Measurements from ENCODE around the gene CUX1.
"Not testable (repeated sequence)": the region's sequence is repeated elsewhere in the genome, so short reads cannot be mapped to it uniquely, and the experiment has no call there.

Gene CUX1

DNA sequence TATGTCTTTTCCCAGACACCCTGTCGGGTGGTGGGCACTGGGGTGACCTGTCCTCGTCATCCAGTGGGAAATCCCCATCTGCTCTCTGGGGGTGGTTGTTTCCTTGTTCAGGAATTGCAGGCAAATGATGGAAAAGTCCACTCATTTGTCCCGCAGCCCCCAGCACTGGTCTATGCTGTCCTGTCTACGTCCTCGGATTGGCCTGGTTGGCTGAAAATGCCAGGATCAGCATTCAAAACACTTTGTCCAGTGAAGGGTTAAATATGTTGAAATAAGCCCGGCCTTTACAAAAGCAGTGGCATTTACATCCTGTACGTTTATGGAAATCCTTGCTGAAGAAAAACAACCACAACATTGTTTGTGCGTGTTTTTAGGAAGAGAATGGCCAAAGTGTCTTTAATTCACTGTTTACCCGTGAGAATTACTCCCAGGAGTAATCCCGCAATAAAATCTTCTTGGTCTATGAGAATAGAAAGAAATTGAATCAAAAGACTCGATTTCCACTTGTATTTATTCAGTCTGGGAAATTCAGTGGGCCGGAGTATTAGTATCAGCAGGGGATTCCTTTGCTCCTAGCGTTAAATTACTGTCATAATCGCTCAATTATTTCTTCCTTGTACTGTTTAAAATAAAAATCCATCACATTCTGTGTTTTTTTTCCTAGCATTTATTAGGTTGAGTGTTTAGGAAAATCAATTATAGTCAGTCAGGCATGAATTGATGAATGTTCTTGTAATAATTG, 352.4 kb downstream of the CUX1 start:
- no peak for DNase-seq

DNA sequence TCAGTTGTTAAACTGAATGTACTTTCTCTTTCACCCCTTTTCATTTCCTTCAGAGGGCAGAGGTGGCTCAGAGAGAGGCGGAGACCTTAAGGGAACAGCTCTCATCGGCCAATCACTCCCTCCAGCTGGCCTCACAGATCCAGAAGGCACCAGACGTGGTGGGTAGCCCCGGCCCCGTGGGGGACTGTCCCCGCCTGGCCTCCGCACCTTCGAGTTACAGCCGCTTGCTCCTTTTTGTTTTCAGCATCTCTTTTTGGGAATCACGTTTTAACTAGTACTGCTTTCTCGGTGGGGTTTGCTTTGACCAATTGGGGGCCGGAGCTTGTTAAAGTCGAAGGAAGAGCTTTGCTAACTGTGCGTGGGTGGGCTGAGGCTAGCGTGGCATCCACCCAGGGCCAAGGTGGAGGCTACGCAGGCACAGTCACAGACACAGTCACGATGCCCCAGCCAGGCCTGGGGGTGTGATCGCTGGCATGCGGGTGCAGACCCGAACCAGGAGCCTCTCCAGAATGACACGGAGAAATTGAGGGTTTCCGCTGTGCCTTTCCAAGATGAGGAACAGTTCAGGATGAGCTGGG, 353.1 kb downstream of the CUX1 start:
- no peak for DNase-seq

DNA sequence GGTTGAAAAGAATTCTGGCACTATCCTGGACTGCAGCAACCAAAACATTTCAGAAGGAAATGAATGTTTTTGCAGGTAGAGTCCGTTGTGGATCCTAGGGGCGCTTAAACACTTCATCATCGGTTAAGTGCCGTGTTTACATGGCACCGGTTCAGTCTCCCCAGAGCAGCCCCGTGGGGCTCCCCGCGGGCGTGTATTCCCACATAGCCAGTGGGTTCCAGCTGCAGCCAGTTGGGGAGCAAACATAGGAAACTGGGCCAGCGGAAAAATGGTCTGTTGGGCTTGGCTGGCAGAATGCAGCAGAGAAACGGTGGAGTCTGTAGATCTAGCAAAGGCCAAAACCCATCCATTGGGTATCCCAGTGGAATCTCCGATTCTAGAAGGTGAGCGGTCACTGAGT, 356.2 kb downstream of the CUX1 start:
- DNase-seq: no peak

DNA sequence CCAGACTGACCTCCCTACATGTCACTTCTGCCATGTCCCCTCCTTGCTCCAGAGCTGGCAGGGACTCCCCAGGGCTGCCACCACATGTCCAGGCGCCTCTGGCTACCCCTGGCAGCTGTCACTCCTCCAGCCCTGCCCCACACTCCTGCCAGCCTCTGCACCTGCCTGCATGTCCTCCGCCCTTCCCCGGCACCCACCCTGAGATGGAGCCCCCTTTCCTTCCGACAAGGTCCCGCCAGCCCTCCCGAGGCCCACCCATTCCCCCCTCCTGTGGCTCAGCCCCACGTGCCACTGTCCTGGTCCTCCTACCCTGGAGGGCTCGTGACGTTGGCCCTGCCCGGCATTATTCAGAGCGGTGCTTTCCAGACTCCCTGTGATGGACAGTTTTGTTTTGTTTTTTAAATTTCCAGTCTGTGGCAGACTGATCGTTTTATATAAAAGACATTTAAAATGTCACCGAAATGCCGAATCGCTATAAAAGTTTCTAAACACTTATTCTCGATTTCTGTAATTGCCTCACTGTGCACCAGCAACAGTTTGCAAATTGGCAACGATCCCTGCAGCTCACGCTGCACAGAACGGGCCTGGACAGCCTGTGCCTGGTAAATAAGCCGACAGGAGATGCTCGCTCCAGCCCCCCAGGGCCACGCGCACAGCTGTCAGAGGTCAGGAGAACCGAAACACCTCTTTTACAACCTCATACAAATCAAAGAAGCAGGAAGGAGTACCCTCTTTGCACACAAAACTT, 358.2 kb downstream of the CUX1 start:
- DNase-seq: no peak

DNA sequence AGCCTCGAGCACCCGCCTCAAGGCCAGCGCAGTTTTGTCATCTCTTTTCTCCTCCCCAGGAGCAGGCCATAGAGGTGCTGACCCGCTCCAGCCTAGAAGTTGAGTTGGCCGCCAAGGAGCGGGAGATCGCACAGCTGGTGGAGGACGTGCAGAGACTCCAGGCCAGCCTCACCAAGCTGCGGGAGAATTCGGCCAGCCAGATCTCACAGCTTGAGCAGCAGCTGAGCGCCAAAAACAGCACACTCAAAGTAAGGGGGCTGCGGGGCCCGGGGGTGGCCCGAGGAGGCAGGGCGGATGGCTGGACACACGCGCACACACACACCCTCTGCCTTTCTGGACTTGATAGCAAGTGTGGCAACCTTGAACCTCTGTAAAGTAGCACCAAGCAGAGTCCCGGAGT, 361.0 kb downstream of the CUX1 start:
- DNase-seq: no peak

DNA sequence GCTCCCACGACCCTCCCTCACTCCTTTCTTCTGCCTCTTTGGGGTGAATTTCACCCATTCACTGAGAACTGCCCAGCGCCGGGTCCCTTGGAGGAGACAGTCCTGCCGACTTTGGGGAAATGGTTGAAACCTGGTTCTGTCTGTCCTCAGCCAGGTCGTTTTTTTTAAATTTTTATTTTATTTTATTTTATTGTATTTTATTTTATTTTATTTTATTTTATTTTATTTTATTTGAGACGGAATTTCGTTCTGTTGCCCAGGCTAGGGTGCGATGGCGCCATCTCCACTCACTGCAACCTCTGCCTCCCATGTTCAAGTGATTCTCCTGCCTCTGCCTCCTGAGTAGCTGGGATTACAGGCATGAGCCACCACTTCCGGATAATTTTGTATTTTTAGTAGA, 363.3 kb downstream of the CUX1 start:
- no peak for DNase-seq

DNA sequence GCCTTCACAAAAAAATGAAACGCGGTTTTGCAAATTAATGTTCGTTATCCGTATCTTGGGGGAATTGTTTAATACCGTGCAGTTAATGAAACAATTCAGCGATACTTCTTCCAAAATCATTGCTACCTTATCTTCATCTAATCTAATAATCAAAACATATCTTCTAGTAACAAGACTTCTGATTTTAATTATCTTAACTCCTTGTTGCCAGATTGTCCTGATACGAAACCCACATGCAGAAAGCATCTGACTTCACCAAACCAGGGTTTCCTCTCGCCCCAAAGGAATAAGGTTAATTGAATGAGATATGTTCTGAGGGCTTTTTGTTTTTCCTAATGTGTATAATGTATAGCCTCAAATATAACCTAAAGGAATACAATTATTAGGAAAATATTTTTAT, 364.1 kb downstream of the CUX1 start:
- no peak for DNase-seq

DNA sequence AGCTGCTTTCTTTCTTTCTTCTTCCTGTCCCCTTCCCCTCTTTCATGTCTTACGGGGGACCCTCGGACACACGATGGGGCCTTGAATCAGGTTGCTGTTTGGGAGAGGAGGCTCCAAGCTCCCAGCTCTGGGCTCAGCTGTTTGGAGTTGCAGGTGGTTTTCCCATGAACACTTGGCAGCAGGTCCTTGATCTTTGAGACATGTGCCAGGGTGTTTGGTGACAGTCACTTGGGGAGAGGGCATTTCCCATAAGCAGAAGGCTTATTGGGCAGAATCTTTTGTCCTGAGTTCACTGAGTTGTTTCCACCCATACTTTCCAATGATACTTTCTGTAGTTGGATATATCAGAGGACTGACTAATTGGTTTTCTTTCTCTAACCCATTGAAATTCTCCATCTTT, 364.6 kb downstream of the CUX1 start:
- no peak for DNase-seq

DNA sequence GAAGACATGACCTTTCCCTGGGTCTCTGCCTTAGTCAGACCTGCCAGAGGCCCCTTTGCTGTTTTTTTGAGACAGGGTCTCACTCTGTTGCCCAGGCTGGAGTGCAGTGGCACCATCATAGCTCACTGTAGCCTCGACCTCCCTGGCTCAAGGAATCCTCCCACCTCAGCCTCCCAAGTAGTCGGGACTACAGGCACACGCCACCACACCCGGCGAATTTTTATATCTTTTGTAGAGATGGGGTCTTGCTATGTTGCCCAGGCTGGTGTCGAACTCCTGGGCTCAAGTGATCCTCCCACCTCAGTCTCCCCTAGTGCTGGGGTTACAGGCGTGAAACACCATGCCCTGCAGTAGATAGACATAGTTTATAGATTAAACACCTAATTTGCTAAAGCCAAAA, 366.4 kb downstream of the CUX1 start:
- not testable (repeated sequence) for DNase-seq

DNA sequence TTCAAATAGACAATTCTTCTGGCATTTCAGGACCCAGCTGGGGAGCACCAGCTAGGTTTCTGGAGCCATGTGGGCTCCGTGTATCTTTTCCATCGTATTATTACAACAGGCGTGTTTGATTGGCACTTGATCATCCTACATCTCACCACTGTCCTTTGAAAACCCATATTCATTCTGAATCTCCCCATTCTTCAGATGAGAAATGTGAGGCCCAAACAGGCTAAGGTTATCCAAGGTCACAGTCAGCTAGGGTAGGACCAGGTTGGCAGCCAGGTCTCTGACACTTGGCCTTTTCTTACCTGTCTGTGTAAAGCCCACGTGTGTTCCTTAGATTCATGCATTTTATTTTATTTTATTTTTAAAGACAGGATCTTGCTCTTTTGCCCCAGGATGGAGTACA, 366.9 kb downstream of the CUX1 start:
- no peak for DNase-seq

DNA sequence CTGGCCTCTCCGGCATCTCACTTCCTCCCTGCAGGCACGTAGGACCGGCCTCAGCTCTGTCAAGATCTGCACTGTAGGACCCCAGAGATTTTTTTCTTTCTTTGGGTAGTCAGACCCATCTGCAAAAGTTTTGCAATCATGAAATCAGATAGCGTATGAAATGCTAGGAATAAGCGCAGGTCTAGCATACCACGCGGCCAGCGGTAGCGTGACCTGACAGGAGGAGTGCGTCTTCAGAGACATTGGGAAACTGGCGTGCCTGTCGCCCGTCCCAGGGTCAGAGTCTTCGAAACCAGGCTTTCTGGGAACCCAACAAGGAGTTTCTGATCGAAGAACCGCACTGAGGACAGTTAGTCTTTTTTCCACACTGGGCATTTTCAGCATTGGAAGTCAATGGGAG, 368.4 kb downstream of the CUX1 start:
- DNase-seq: no peak

DNA sequence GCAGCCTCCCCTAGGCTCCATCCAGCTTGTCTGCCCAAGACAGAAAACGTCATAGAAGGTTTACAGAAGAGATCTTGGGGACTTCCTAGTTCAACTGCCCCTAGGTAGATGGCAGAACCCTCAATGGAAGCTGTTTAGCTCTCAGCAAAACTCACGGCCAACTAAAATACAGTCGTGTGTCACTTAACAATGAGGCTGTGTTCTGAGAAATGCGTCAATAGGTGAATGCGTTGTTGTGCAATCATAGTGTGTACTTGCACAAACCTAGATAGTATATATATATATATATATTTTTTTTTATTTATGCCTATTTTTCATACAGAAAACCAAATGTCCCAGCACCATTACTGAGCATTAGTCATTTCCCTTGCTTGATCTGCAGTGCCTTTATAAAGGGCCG, 368.9 kb downstream of the CUX1 start:
- no peak for DNase-seq

DNA sequence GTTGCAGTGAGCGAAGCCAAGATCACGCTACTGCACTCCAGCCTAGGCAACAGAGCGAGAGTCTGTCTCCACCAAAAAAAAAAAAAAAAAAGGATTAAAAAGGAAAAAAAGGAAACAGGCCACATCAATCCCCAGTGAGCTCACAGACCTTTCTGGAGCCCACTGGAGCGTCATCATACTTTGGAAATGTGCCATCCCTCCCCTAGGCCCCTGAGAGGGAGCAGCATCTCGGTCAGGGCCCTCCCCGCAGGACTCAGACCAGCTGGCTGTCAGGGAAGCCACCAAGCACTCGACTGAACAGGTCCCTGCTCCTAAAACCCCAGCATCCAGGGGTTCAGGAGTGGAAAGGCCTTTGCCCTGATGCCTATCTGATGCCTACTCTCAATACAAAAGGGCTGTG, 371.3 kb downstream of the CUX1 start:
- no peak for DNase-seq

DNA sequence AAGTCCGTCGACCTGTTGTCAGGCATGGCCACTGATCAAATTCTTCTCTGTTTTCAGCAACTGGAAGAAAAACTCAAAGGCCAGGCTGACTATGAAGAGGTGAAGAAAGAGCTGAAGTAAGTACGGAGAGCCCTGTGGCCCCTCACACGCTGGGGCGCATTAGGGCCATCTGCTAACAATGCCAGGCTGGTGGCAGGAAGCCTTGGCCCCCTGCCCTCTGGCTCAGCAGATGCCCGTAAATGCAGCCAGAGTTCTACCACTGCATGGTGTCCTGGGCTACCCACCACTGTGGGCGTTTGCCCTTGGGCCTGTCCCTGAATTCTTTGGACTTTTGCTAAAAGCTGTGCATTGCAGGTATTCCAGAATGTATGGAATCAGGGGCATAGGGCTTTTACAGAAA, 372.3 kb downstream of the CUX1 start:
- DNase-seq: no peak

DNA sequence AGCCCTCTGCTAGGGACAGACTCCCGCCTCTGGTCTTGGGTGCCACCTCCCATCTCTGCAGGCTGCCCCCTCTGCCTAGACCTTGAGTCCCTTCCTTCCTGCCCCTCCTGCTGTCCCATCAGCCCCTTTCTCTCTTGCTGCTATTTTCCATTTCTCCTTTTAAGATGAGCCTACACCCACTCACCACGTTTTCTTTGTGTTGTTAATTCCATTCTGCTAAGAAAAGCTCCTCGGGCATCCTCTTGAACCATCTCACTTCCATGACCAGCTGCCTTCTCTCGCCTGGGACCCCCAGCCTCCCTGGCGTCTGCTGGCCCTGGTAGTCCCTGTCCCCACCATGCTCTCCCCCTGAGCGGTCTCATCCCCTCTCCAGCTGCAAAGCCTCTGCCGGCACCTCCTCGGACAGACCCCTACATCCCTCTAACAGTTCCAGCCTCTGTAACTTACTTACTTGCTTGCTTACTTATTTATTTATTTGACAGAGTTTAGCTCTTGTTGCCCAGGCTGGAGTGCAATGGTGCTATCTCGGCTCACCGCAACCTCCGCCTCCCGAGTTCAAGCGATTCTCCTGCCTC, 373.4 kb downstream of the CUX1 start:
- no peak for DNase-seq

DNA sequence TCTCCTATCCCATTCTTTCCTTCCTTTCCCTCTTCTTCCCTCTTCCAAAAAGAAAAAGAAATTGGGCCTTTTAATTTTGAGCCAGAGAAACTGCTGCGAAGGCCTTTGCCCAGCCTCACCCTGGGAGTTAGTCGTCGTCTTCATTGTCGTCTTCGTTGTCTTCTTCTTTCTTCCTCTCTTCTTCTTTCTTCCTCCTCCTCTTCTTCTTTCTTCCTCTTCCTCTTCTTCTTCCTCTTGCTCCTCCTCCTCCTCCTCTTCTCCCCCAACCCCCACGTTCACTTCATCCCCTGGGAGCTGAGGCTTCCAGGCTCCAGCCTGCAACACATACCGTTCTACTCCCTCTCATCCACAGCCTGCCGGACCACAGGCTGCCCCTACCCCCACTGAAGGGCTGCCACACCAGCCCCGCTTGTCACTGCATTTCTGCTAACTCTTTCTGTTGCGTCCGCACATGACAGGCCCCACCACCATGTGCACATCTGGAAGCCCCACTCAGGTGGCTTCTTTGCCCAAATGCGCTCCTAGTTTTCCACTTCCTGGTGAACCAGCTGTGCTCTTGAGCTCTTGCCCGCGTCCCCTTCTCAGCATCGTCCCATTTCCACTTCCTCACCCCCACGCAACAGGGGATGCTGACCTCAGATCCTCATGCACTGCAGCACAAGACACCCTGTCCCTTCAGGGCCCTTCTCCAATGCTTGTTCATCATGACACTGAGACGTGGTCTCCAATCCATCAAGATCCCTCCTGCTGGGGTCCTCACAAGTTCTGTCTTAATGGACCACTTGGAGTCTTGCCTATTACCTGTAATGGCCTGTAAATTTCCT, 374.3 kb downstream of the CUX1 start:
- DNase-seq: no peak

DNA sequence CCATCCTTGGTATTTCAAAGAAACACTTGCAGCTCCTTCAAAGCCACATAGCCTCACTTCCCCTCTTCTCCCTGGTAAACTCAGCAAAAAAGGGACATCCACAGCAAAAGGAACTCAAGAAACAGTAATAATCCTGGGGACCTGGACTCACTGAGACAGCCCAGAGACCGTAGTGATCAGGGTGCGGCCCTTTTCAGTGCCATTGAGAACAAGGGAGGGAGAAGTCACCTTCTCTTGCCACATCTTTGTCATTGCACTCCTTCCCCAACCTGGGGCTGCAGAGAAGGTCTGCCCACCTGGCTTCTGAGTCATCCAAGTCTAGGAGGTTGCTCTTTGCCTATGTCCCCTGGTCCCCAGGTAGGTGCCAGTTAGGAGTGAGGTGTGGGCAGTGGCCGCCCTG, 375.4 kb downstream of the CUX1 start:
- no peak for DNase-seq

DNA sequence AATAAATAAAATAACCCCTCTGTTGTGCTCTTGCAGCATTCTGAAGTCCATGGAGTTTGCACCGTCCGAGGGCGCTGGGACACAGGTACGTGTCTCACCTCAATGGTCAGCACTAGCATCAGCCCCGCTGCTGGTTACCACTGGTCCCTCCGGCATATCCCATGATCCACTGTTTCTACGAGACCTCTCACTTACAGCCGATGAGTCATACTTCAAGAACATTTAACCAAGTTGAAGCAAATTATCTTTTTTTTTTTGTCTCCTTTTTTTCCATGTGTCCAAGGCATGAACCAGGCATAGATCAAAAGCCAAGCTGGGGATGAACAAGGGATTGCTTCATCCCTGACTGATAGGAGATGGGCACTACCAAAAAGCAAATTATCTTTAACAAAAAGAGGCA, 376.4 kb downstream of the CUX1 start:
- no peak for DNase-seq

DNA sequence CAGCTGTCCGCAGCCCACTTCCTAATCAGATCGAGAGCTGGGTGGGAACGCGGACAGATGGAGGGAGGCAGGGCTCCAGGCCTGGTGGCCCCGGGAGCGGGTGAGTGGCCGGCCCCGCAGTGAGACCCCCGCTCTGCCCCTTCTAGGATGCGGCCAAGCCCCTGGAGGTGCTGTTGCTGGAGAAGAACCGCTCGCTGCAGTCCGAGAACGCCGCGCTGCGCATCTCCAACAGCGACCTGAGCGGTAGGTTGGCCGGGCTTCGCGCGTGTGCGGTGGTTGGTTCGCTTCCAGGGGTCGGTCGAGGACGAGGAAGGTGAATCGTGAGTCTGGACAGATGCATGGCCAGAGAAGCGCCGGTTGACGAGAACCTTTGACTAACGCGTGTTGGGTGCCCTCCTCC, 377.9 kb downstream of the CUX1 start:
- no peak for DNase-seq

DNA sequence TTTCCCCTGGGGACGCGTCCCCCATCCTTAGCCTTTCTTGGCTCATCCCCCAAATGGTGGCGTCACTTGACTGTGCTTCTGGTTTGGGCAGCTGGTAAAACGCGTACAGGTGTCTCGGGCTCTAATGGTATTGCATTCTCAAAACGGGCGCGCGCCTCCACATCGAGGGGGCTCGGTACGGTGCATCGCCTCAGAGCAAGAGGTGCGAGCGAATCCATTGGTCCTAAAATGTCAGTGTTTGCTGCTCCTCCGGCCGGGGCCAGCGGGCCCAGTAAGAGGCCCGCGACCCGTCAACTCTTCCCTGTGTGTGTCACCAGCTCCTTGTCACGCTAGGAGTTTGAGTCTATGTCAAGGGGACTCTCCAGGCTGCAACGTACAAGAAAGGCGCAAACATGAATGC, 378.6 kb downstream of the CUX1 start:
- no peak for DNase-seq

DNA sequence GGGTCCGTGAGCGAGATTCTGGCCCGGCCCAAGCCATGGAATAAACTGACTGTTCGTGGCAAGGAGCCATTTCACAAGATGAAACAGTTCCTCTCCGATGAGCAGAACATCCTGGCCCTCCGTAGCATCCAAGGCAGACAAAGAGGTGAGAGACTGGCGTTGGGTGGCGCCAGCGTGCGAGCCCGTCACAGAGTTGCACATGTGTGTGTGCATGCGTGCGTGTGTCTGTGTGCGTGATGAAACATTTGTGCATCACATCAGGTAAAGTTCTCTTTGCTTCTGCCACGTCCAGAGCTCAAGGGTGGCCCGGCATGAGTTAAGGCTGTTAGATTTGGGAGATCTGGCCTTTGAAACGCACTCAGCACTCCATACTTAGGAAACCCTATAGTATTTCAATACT, 379.7 kb downstream of the CUX1 start:
- no peak for DNase-seq

DNA sequence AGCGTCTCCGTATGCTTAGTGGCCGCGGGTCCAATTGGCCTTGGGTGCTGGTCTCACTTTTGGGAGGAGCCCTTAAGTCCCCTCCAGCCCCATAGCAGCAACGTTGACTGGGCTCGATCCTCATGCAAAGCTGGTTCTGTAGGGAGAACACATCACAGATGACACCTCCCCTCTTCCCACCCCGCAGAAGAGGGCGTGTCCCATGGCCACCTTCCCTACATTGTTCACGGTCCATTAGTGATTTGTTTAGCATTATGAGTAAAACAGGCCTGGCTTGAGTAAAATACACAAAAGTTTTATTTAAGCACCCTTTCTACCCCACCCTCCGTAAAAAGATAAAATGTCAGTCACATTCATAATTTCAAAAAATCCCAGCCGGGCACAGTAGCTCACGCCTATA, 380.2 kb downstream of the CUX1 start:
- no peak for DNase-seq

DNA sequence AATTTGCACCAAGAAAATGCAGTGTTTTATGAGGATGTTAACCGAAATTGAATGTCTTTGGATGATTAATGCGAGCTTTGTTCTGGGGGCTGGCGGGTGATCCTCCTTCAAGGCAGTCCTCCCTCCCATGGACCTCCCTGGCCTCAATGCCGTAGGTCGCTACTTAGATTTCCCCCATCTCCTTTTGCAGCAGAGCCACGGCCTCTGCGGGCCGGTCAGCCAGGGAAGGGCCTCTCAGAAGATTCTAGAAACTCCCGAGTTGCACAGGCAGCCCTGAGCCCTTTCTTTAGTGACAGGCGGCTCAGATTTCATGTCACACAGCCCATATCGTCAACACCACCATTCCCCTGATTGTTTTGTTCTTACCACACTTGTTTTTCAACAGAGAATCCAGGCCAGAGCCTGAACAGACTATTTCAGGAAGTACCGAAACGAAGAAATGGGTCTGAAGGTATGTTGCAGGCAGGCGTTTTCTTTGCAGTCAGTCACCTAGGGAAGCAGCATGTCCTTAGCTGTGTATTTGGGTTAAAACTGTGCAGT, 381.1 kb downstream of the CUX1 start:
- no peak for DNase-seq
